Natural killer cell (primary cell): Measurements from ENCODE around the gene RBFOX1. TPM values are rescaled to one million over a fixed set of nuclear protein-coding genes. Genes with fewer than 3 reads are reported as not detected.

Source experiments
- ATAC-seq, 3 donors: fragments of 150-1000 bp in 2 of 3; fragments of 200-7000 bp in 1 of 3; cut with Tn5 transposase; 1 replicate in 1 of 3; 2 replicates in 2 of 3; pipeline ENCODE4 v1.10.0; 2021; ENCODE audit warnings: mild to moderate bottlenecking in 2 of 3, moderate library complexity in 2 of 3
- DNase-seq, 2 donors: peaks; one replicate each; pipeline versions ENCODE4 v3.0.0 to v3.0.0-alpha.2; 2013 to 2021; ENCODE audit warnings: mixed read lengths in 1 of 2
- H3K27ac ChIP-seq: one replicate; pipeline ENCODE4 v1.5.1; 2013; ENCODE audit warnings: mild to moderate bottlenecking, low read length
- H3K27me3 ChIP-seq: one replicate; pipeline ENCODE4 v1.6.1; 2013; ENCODE audit warnings: low read length; ENCODE audit not compliant: control insufficient read depth, insufficient read depth
- H3K36me3 ChIP-seq: one replicate; pipeline ENCODE4 v1.6.1; 2013; ENCODE audit warnings: low read length; ENCODE audit not compliant: control insufficient read depth, insufficient read depth
- H3K4me1 ChIP-seq: one replicate; pipeline ENCODE4 v1.6.1; 2013; ENCODE audit warnings: low read length; ENCODE audit not compliant: control insufficient read depth, insufficient read depth
- H3K4me3 ChIP-seq: one replicate; pipeline ENCODE4 v1.5.1; 2013; ENCODE audit warnings: low read length
- H3K9me3 ChIP-seq: one replicate; pipeline ENCODE4 v1.6.1; 2013; ENCODE audit warnings: low read length; ENCODE audit not compliant: control insufficient read depth, insufficient read depth
- H3K27ac Mint-ChIP-seq, 2 donors: one replicate each; pipeline ENCODE4 v1.8.0; 2022; ENCODE audit warnings: mild to moderate bottlenecking in 2 of 2, mixed read lengths in 2 of 2, moderate library complexity in 1 of 2
- H3K27me3 Mint-ChIP-seq, 2 donors: one replicate each; pipeline ENCODE4 v1.8.0; 2022; ENCODE audit warnings: low read depth in 2 of 2, mixed read lengths in 2 of 2
- H3K36me3 Mint-ChIP-seq: one replicate; pipeline ENCODE4 v1.8.0; 2022; ENCODE audit warnings: mixed read lengths
- H3K4me1 Mint-ChIP-seq, 2 donors: one replicate each; pipeline ENCODE4 v1.8.0; 2022; ENCODE audit warnings: mixed read lengths in 2 of 2
- H3K4me3 Mint-ChIP-seq: one replicate; pipeline ENCODE4 v1.8.0; 2022; ENCODE audit warnings: mild to moderate bottlenecking, moderate library complexity, mixed read lengths
- H3K9me3 Mint-ChIP-seq, 2 donors: one replicate each; pipeline ENCODE4 v1.8.0; 2022; ENCODE audit warnings: mixed read lengths in 2 of 2
- WGBS: methylation state at CpG from one replicate; pipeline ENCODE4 v1.1.7; 2013; ENCODE audit warnings: missing lambda C conversion rate; ENCODE audit not compliant: insufficient coverage; 5-methylcytosine and 5-hydroxymethylcytosine counted together
- intact Hi-C: fragments of 100-400 bp; cut with micrococcal nuclease; formaldehyde crosslinking; loops from one replicate; pipeline ENCODE4 v1.14.2; 2022
- total RNA-seq, 4 donors: library from RNA; stranded (reverse); fragments of 120-200 nt in 1 of 4; gene quantifications; one replicate each; pipeline versions ENCODE4 v1.2.3 to v1.2.4, GENCODE V29; 2013 to 2022
- TF ChIP-seq, protein P1 (sequence below): fragments of 200-600 bp; IDR thresholded peaks from one replicate; pipeline ENCODE4 v1.8.0; 2022; ENCODE audit warnings: antibody characterized with exemption

RBFOX1 gene
- total RNA-seq, 3 donors from 2014 or later (not counting 1 experiment from before 2014, with no cell fraction given): not detected

DNA sequence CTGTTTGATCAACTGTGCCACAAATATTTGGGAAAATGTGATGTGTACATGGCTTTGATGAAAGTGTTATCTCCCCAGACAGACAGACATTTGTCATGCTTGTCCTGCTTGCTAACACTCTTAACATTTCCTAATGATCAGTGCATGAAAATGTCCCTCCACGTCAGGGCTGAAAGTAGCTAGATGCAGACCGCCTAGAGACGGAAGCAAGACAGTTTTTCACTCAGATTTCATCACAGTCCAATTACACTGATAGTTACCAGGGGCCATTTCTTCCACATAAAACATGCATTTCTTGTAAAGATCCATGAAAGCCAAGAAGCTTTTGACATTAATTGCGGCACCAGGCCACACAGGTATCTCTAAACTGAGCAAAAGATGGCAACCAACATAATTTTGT is 347.7 kb downstream of the RBFOX1 start:
- H3K27ac Mint-ChIP-seq: no peak overlapping the region
- no peaks in the 10 kb centered on the region for H3K27me3 Mint-ChIP-seq
- no peak overlapping the region for H3K4me3 Mint-ChIP-seq
- Histone ChIP-seq H3K4me3 (no peak overlapping the region), H3K36me3 (no peaks in the 10 kb centered on the region), H3K9me3 (no peaks in the 10 kb centered on the region), H3K27ac (no peak overlapping the region), H3K27me3 (no peaks in the 10 kb centered on the region), H3K4me1 (no peaks in the 10 kb centered on the region)
- H3K9me3 Mint-ChIP-seq: no peaks in the 10 kb centered on the region
- no peak for DNase-seq
- TF ChIP-seq, protein P1, sequence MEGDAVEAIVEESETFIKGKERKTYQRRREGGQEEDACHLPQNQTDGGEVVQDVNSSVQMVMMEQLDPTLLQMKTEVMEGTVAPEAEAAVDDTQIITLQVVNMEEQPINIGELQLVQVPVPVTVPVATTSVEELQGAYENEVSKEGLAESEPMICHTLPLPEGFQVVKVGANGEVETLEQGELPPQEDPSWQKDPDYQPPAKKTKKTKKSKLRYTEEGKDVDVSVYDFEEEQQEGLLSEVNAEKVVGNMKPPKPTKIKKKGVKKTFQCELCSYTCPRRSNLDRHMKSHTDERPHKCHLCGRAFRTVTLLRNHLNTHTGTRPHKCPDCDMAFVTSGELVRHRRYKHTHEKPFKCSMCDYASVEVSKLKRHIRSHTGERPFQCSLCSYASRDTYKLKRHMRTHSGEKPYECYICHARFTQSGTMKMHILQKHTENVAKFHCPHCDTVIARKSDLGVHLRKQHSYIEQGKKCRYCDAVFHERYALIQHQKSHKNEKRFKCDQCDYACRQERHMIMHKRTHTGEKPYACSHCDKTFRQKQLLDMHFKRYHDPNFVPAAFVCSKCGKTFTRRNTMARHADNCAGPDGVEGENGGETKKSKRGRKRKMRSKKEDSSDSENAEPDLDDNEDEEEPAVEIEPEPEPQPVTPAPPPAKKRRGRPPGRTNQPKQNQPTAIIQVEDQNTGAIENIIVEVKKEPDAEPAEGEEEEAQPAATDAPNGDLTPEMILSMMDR: no peak
- intact Hi-C loops: no loop called here
- no peak for ATAC-seq
- WGBS: 87% methylated on average over 4 of the region's 4 CpGs
- no peaks in the 10 kb centered on the region for H3K36me3 Mint-ChIP-seq
- H3K4me1 Mint-ChIP-seq: no peaks in the 10 kb centered on the region

DNA sequence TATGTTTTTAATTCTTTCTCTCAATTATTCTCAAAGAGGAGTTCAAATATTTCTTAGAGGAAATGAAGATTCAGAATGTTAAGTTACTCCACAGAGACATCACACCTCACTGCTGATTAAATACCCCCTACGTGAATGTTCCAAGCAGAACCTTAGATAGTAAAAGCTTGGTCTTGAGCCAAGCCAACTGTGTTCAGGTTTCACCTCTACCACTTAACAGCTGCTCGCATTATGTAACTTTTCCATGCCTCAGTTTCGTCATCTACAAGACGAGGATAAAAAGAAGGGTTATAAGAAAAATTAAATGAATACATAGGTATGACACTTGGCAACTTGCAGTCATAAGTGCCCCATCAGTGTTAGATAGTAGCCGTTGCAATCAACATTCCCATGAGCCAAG is 356.2 kb downstream of the RBFOX1 start:
- H3K4me3 Mint-ChIP-seq: no peak overlapping the region
- DNase-seq (no peak), ATAC-seq (no peak)
- H3K27ac Mint-ChIP-seq: no peak overlapping the region
- no peaks in the 10 kb centered on the region for H3K4me1 Mint-ChIP-seq
- H3K27me3 ChIP-seq: no peaks in the 10 kb centered on the region
- TF ChIP-seq, protein P1: no peak
- 71% methylated on average over 3 of the region's 5 CpGs for WGBS
- H3K9me3 ChIP-seq: no peaks in the 10 kb centered on the region
- H3K27ac ChIP-seq: no peak overlapping the region
- H3K4me3 ChIP-seq: no peak overlapping the region
- H3K27me3 Mint-ChIP-seq: no peaks in the 10 kb centered on the region
- H3K9me3 Mint-ChIP-seq: peaks cover 7 to 8% of the 10 kb centered on the region in 2 donors
- no peaks in the 10 kb centered on the region for H3K4me1 ChIP-seq
- no peaks in the 10 kb centered on the region for H3K36me3 Mint-ChIP-seq
- no peaks in the 10 kb centered on the region for H3K36me3 ChIP-seq
- intact Hi-C loops: no loop called here

DNA sequence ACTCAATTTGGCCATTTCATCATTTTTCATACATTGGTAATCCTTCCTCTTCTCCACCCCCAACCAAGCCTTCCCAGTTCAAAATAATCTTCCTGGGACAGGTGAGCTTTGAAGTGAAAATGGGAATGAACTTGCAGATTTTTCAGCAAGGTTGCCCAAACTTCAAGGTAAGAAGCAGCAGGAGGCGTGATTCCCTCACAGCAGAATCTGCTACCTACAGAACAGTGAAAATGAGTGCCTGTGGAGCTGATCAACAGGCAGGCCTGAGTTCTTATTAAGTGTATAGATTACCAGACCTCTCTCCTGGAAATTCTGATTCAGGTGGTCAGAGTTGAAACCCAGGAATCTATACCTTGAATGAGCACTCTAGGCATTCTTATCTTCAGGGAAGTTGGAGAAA is 356.6 kb downstream of the RBFOX1 start:
- Histone ChIP-seq H3K9me3 (no peaks in the 10 kb centered on the region), H3K27me3 (no peaks in the 10 kb centered on the region), H3K4me3 (no peak overlapping the region), H3K4me1 (no peaks in the 10 kb centered on the region), H3K27ac (no peak overlapping the region), H3K36me3 (no peaks in the 10 kb centered on the region)
- intact Hi-C loops: no loop called here
- TF ChIP-seq, protein P1: no peak
- peaks cover 7 to 8% of the 10 kb centered on the region in 2 donors for H3K9me3 Mint-ChIP-seq
- no peaks in the 10 kb centered on the region for H3K4me1 Mint-ChIP-seq
- 71% methylated on average over 1 of the region's 1 CpG for WGBS
- ATAC-seq: no peak
- no peak for DNase-seq
- H3K36me3 Mint-ChIP-seq: no peaks in the 10 kb centered on the region
- H3K27ac Mint-ChIP-seq: no peak overlapping the region
- no peak overlapping the region for H3K4me3 Mint-ChIP-seq
- no peaks in the 10 kb centered on the region for H3K27me3 Mint-ChIP-seq

DNA sequence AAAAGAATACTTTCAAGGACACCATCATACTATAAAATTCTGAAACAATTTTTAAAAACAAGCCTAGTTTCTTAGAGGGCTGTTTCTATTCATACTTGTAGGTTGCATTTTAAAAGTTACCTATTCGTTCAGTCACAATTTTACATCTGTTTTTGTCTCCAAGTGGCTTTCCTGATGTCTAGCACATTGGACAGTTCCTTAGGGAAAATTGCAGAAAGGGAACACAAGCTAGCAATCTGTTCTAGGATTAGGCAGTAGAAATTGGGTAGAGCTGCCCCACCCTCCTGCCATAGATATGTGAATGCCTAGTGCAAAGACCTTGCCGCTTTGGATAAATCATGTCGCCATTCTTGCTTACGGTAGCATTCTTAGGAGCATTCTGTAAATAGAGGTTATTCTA is 358.9 kb downstream of the RBFOX1 start:
- H3K36me3 Mint-ChIP-seq: no peaks in the 10 kb centered on the region
- intact Hi-C loops: no loop called here
- no peak for ATAC-seq

More for the DNA sequence above, 358.9 kb downstream of the RBFOX1 start:
- Histone ChIP-seq H3K27me3 (no peaks in the 10 kb centered on the region), H3K36me3 (no peaks in the 10 kb centered on the region), H3K9me3 (no peaks in the 10 kb centered on the region), H3K27ac (no peak overlapping the region), H3K4me1 (no peaks in the 10 kb centered on the region), H3K4me3 (no peak overlapping the region)
- Mint-ChIP-seq H3K9me3 (peaks cover 5 to 7% of the 10 kb centered on the region in 2 donors), H3K27me3 (no peaks in the 10 kb centered on the region), H3K27ac (no peak overlapping the region), H3K4me1 (no peaks in the 10 kb centered on the region), H3K4me3 (no peak overlapping the region)
- TF ChIP-seq, protein P1: no peak
- WGBS: 98% methylated on average over 4 of the region's 4 CpGs
- no peak for DNase-seq
